NCI-H510A (cell line): Measurements from ENCODE around the gene CFAP97.
"Not testable (repeated sequence)": the region's sequence is repeated elsewhere in the genome, so short reads cannot be mapped to it uniquely, and the experiment has no call there.

Experiments
- DNase-seq: peaks from one replicate; lab custom pipeline; 2025; lab: John Stamatoyannopoulos, UW

Gene CFAP97

DNA sequence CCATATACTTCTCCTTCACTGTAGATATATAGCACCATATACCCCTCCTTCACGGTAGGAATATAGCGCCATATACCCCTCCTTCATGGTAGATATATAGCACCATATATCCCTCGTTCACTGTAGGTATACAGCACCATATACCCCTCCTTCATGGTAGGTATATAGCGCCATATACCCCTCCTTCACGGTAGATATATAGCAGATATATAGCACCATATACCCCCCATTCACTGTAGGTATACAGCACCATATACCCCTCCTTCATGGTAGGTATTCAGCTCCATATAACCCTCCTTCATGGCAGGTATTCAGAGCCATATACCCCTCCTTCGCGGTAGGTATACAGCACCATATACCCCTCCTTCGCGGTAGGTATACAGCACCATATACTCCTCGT, 18.1 kb upstream of the CFAP97 start:
- no peak for DNase-seq

DNA sequence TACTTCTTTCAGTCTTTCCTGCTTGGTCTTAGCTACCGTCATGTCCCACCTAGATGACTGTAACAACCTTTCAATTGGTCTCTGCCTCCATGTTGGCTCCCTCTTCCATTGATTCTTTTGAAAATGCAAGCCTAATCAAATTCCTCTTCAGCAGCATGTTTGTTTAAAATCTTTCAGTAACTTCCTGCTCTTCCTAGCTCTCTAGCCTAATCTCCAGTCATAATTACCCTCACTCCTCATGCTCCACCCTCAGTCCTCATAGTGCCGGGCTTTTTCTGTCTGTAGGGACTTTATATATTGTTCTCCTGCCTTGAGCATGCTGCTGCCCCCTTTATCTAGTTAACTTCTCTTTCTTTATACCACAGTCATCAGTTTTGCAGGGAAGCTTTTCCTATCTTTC, 17.7 kb upstream of the CFAP97 start:
- DNase-seq = no peak

DNA sequence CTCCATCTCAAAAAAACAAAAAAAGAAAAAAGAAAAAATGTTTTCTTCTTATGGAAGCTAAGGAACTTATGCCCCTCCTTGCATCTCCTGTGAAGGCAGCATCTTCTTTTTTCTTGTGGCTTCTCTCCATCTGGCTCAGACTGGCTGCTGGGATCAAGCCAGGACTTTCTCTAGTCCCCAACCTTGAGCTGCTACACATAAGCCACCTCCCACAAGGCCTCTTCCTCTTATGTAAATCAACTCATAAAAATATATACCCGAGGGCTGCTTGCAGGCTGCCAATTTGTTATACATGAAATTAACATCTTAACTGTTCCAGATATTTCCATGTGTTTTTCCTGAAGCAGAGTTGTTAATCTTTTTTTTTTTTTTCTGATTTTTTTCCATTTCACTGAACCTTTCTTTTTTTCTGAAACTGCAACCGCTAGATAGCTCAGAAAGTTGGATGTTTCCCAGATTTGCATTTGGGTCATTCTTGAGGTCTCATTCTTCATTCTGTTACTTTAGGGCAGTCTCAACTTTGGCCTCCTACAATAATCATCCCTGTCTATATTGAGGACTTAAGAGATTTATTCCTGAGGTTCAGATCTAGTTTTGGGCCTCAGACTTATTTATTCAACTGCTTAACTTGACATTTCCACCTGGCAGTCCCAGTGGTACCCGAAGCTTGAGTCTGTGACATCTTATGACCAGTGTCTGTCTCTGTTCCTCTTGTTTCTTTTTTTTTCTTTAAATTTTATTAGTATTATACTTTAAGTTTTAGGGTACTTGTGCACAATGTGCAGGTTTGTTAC, 15.9 kb upstream of the CFAP97 start:
- no peak for DNase-seq

DNA sequence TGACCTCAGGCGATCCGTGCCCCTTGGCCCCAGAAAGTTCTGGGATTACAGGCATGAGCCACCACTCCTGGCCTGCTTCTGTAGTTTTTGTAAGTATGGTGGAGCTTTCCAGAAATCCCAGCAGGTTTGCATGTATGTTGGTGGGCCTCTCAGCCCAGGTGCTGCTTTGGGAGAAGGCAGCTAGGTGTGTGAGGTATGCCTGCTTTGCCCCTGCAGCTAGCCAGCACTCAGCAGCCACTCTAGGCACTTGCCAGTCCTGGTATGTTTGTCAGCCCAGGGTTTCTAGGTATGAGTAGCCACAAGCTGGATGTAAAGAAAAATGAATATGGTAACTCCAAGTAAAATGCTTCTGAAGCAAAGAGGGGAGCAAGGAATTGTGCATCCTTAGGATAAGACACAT, 14.5 kb upstream of the CFAP97 start:
- DNase-seq = no peak

DNA sequence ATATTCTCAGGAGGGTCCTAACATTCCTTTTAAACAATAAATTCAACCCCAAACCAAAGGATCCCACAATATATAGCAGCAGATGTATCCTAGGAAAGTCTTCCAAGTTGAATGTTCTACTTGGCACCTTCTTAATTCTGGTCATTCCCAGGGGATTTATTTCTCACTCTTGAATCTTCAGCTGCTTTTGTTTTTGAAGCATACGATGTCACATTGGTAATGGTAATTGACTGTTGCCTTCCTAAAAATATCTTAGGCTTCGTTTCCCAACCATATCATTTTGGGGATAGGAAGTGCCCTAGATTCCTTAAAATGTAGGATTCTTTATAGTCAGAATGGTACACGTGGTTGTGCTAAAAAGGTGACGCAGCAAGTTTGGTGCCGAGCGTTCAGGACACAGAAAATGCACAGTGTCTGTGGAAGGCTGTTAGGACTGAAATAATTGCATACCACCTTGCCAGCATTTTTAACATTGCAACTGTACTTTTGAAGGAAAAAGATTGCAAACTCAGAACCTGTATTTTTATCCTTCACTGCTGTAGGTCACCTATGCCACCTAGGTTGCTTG, 13.7 kb upstream of the CFAP97 start:
- DNase-seq = no peak

DNA sequence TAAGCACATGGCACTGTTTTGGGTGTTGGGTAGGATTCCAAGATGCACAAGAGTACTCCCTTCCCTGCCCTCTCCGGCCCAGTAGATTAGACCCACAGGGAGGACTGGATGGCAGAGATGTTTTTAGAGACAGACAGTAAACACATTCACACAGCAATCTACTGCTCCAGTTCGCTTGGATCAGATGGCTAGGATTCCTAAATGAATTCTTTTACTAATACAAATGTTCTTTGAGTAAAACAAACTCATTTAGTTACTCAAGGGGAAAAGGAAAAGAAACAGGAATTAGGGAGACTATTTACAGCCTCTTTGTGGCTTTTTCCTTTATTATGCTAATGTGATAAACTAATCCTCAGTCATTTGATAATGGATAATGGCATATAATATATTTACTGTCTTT, 11.5 kb upstream of the CFAP97 start:
- DNase-seq = no peak

DNA sequence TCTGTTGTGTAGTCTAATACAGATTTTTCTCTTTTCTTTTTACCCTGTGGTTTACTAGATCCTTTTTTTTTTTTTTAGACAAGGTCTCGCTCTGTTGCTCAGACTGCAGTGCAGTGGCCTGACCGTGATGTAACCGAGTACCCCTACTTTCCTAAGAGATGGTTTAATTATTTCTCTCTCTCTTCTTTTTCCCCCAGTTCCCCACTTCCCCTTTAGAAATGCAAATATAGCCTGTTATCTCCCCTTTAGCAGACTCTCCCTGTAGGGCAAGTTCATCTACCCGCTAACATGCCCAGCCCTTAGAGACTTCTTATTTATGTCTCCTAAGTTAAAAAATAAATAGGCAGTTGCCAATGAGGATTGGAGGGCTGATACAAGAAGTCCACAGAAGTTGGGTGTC, 10.1 kb upstream of the CFAP97 start:
- no peak for DNase-seq

DNA sequence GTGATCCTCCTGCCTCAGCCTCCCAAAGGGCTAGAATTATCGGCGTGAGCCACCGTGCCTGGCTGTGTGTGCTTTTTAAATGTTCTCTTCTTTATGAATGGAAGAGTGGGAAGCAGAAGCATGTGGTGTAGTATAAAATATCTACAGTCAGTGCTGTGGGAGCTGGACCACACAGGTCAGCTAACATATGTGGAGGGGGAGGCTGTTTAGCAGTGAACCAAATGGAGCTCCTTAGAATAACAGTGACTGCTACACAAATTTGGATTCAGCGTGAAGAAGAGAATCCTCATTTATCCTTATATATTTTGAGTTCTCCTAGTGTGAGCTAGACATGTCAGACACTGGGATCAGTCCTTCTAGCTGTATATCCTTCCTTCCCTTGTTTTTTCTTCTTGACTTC, 8.8 kb upstream of the CFAP97 start:
- no peak for DNase-seq

DNA sequence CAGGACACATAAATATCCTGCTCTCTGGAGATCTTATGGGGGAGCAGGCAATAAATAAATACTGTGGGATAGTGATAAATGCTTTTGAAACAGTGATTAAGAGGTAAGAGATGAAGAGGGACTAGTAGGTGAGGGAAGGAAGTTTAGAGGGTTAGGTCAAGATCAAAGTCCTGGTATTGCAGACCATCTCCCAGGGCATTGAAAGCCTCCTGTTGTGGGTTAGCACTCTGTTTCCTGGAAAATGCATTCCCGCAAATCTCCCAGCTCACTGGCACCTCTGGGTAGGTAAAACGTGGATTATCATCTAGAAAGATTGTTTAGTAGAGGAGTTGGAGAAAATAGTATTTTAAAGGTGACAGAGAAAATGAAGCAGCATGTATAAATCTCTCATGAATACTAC, 7.8 kb upstream of the CFAP97 start:
- DNase-seq = no peak

DNA sequence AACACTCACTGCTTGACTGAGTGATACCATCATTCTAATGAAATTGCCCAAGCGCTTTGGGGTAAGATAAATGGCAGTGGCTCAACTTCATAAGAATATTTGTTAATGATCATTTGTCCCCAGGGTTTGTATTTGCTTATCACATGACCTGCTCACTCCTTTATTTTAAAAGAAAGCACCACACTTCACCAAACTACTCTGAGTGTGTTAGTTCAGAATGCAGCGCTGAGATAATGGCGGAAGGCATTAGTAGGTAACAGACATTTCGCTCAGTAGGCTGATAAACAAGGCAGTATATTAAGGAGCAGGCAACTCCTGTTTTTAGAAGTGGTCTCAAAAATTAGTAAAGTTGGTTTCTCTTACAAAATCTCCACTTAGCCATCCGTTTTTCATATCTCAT, 7.2 kb upstream of the CFAP97 start:
- DNase-seq = no peak

DNA sequence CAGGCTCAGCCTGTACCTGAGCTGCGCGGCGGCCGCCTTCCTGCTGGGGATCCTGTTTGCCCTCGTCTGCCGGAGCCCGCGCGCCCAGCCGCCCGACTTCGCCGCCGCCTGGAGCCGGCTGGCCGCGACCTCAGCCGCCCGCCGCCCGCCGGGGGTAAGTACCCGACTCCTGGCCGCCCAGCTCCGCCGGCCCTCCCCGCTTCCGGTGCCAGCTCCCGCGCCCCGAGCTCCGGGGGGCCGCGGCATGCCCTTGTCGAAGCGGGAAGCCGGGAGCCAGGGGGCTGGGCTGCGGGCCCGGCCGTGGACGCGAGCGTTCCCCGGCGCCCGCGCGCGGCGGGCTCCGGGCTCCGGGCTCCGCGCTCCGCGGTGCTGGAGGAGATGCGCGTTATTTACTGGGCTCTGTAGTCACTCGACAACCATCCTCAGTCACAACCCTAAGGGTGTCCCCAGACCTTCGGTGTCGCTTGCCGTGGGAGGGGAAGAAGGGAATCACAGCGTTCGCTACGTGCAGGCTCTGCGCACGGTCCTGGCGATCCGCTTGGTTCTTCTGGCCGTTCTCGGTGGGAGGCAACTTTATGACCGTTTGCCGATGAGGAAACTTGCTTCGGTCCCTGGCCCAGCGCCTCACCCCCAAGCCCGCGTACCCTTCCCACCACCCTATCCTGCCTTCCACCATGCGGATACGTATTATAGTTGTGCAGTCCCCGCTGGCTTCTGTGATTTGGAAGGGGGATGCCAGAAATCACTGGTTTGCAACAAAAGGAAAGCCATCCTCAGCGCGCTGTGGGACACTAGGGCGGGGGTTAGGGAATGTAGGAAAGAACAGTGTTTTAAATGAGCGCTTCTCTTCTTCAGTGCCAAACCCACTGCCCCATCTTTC, 6.5 kb upstream of the CFAP97 start:
- DNase-seq = peak; percentile 18

DNA sequence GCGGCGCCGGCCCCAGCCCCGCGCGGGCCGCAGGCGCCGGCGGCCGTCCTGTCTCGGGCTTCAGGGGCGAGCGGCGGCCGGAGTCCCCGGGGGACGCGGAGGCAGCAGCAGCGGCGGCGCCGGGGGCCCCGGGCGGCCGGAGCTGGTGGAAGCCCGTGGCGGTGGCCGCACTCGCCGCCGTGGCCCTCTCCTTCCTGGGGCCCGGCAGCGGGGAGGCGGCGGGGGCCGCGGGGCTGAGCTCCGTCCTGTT, 6.0 kb upstream of the CFAP97 start:
- not testable (repeated sequence) for DNase-seq

DNA sequence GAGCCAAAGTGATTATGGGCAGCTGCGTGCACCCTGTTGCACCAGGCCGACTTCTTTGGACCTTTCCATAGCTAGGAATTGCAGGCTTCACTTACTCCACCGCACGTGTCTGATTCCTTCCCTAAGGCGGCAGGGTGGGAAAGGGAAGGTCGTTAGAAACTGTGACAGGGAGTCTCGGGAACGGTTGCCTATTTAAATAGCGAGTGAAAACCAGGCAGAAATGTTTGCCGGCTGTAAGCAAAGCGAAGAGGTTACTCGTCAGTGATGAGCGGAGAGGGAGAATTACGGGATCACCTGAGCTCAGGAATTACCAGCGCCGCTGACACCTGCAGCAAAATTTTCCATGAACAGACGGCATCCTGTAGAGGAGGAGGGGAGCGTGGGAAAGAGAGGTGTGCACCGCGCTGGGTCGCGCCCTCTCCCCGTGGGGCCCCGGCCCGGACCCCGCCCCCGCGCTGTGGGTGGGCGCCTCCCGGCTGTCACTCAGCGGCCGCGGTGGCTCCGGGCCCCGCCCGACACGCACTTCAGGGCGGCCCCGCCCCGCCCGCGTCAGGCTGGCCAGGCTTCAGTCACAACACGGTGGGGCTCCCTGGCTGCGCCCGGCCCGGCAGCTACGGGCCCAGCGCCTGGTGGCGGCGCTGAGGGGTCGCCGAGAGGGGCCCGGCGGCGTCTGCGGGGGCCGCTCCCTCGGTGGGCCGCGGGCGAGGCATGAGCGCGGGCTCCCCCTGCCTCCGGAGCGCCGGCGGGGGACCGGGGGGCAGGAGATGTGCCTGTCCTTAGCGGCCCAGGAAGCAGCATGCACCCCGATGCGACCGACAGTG, 5.4 kb upstream of the CFAP97 start, which contains the start of gene SNX25:
SNX25 (plus strand) TSS at position 568 of the 821 bp plus-strand sequence; CDS start at position 797, 229 bp downstream.
- DNase-seq = peak; percentile 36

DNA sequence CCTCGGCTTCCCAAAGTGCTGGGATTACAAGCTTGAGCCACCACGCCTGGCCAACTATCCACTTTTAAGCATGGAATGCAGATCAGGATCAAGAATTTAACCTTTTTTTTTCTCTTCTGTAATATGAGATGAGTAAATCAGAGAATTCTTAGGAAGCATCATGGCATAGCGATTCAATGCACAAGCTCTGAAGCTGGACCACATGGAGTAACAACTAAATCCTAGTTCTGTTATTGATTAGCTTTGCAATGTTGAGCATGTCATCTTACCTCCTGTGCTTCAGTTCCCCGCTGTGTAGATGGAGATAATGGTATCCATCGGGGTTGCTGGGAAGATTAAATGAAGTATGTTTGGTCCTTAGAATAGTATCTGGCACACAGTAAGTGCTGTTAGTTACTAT, 3.7 kb upstream of the CFAP97 start:
- no peak for DNase-seq

DNA sequence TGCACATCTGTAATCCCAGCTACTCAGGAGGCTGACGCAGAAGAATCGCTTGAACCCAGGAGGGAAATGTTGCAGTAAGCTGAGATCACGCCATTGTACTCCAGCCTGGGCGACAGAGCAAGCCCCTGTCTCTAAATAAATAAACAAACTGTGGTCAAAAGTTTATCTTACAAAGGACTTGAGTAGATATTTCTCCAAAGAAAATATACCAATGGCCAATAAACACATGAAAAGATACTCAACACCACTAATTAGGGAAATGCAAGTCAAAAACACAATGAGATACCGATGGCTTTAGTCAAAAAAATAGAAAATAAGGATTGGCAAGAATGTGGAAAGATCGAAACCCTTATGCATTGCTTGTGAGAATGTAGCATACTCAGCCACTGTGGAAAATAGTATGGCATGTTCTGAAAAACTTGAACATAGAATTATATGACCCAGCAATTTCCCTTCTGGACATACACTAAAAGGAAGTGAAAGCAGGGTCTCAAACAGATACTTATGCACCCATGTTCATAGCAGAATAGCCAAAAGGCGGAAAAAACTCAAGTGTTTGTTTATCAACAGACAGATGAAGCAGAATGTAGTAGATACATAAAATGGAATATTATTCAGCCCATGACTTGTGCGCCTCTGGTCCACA, 2.0 kb upstream of the CFAP97 start:
- no peak for DNase-seq

DNA sequence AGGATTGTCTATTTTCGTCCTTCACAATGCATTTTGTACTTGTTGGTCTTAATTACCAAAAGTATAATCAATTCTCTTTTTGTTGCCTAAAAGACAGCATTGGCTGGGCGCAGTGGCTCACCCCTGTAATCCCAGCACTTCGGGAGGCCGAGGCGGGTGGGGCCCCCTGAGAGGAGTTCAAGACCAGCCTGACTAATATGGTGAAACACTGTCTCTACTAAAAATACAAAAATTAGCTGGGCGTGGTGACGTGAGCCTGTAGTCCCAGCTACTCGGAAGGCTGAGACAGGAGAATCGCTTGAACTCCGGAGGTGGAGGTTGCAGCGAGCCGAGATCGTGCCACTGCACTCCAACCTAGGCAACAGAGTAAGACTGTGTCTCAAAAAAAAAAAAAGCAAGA, 1.3 kb upstream of the CFAP97 start:
- DNase-seq = not testable (repeated sequence)

DNA sequence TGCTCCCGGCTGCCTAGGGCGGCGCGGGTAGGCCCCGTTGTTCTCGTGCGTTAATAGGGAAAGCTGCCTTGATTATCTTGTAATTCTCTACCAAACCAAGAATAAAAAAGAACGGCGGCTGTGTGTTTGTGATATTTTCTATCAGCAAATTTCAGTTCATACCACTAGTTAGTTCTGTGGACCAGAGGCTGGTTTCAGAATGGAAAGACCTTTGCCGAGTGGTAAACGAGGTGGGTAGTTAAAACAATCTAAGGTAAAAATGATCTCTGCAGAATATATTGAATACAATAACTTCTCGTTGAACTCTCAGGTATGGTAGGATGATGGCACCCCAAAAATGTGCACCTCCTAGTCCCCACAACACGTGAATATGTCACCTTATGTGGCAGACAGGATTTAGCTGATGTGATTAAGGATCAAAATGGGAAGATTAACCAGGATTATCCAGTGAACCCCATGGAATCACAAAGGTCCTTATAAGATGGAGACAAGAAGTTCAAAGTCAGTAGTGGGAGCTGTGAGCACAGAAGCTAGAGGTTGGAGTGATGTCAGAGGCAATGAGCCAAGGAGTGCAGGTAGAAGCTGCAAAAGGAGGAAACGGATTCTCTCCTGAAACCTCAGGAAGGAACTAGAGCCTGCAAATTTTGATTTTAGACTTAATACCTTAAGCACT, 574 bp upstream of the CFAP97 start:
- DNase-seq = no peak

DNA sequence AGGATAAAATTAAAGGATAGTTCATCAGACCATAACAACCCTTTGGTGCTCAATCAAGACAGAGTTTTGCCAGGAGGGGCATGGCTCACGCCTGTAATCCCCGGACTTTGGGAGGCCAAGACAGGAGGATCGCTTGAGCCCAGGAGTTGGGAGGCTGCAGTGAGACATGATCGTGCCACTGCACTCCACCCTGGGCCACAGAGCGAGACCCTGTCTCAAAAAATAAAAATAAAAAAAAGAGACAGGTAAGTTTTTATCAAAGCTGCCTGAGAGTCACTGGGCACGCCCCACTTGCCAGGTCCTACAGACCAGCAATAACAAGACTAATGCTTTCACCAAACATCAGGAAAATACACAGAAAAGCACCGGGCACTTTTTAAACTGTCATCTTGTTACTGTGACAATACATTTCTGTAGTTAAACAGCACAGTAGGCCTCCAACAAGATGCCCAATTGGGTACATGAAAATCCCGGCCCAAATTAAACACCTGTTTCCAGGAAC, 765 bp downstream of the CFAP97 start:
- DNase-seq = no peak

DNA sequence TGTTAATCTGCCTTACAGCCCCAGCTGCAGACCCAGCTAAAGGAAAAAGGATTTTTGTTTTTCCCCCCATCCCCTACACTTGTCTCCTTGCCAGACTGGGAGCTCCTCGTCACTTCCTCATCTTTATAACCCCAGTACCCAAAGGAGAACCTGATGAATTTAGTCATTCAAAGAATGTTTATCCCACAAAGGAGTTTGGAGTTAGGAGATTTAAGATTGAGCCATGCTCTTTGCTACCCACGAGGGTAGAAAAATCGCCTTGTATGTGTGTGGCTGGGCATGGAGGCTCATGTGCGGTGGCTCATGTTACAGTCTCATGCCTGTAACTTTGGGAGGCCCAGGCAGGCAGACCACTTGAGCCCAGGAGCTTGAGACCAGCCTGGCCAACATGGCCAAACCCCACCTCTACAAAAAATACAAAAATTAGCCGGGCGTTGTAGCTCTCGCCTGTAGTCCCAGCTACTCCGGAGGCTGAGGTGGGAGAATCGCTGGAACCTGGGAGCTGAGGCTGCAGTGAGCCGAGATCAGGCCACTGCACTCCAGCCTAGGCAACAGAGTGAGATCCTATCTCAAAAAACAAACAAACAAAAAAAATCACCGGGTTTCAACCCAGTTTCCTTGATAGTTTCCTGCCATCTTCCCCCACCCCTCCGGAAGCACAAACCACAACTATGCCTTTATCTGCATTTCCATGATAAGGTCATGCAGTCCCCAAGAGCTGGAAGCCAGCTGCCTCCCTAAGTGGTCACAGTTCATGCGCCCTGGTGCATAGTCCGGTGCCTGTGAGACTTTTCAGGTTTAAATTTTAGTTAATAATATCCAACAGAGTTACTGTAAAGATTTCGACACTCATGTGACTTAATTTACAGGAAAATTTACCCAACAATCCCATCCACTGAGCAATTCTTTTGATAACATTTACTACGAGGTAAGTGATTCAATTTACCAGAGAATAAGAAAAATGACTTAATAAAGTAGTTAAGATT, 1.5 kb downstream of the CFAP97 start:
- DNase-seq = peak; percentile 7

DNA sequence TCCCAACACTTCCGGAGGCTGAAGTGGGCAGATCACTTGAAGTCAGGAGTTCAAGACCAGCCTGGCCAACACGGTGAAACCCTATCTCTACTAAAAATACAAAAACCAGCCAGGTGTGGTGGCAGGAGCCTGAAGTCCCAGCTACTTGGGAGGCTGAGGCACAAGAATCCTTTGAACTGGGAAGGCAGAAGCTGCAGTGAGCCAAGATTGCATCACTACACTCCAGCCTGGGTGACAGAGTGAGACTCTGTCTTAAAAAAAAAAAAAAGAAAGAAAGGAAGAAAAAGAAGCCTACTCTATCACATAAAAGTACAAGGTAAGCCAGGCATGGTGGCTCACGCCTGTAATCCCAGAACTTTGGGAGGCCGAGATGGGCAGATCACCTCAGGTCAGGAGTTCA, 5.6 kb downstream of the CFAP97 start:
- not testable (repeated sequence) for DNase-seq
